ENCODE measurements around the gene SPAG17. TPM values are rescaled to one million over a fixed set of nuclear protein-coding genes. Genes with fewer than 3 reads are reported as not detected.

SPAG17 gene
- polyA plus RNA-seq, 1 donor (not counting 4 experiments of a cell fraction or from before 2014, with no cell fraction given) = 0.52 TPM

GRCh38 chr1:118189564-118189963 is 4.5 kb upstream of the SPAG17 start:
- no peak overlapping the region for H3K4me2 ChIP-seq (ENCODE audit: control insufficient read depth, extremely low read depth, insufficient read depth, low read depth, low read length)
- dilution Hi-C loops (cut with MboI; ENCODE audit: extremely low pct_ligation_motif_present, low sequenced_read_pairs) = no loop called here
- no peaks in the 10 kb centered on the region for H3K9me3 ChIP-seq (ENCODE audit: control insufficient read depth, low read depth, low read length)
- peaks cover under 1% of the 10 kb centered on the region for H3K4me1 ChIP-seq (ENCODE audit: control insufficient read depth, extremely low read depth, insufficient read depth, low read length)
- no peak overlapping the region for H3K9ac ChIP-seq (ENCODE audit: control insufficient read depth, extremely low read depth, insufficient read depth, low read length)
- H3K4me3 ChIP-seq (ENCODE audit: control insufficient read depth in 2 of 3, extremely low read depth in 1 of 3, insufficient read depth in 2 of 3, low read depth in 1 of 3, low read length in 3 of 3) = no peak overlapping the region
- no peak overlapping the region for H3K27ac ChIP-seq (ENCODE audit: control insufficient read depth, insufficient read depth, low read length)
- H3K27me3 ChIP-seq (ENCODE audit: control insufficient read depth, extremely low read depth, insufficient read depth, low read length) = no peaks in the 10 kb centered on the region
- H2AFZ ChIP-seq (ENCODE audit: control insufficient read depth, low read length) = no peak overlapping the region
- no peaks in the 10 kb centered on the region for H4K20me1 ChIP-seq (ENCODE audit: control insufficient read depth, extremely low read depth, insufficient read depth, low read length)
- H3K79me2 ChIP-seq (ENCODE audit: control insufficient read depth, insufficient read depth, low read length) = no peaks in the 10 kb centered on the region
- DNase-seq (ENCODE audit: low read depth, low spot score) = no peak
- H3K9me1 ChIP-seq (ENCODE audit: control insufficient read depth, extremely low read depth, insufficient read depth, low read length) = no peaks in the 10 kb centered on the region
- TF ChIP-seq EZH2 (IDR thresholded peaks at IDR 0.05; ENCODE audit: low read length) (no peak), CTCF (optimal IDR thresholded peaks at IDR 0.05 in 1 of 3, IDR thresholded peaks at IDR 0.05 in 1 of 3, conservative IDR thresholded peaks at IDR 0.05 in 1 of 3; ENCODE audit: extremely low read depth in 1 of 3, insufficient read depth in 2 of 3, low read length in 3 of 3) (no peak)
- H3K36me3 ChIP-seq (ENCODE audit: control insufficient read depth in 2 of 2, extremely low read depth in 1 of 2, insufficient read depth in 2 of 2, low read length in 2 of 2) = no peaks in the 10 kb centered on the region
- FAIRE-seq = no peak

- dilution Hi-C loops (cut with MboI; ENCODE audit: extremely low pct_ligation_motif_present, low sequenced_read_pairs) = no loop called here
- no peaks in the 10 kb centered on the region for H3K9me3 ChIP-seq (ENCODE audit: control insufficient read depth, low read depth, low read length)
- H3K4me1 ChIP-seq (ENCODE audit: control insufficient read depth, extremely low read depth, insufficient read depth, low read length) = peaks cover 4% of the 10 kb centered on the region
- H3K36me3 ChIP-seq (ENCODE audit: control insufficient read depth in 2 of 2, extremely low read depth in 1 of 2, insufficient read depth in 2 of 2, low read length in 2 of 2) = no peaks in the 10 kb centered on the region
- no peaks in the 10 kb centered on the region for H3K79me2 ChIP-seq (ENCODE audit: control insufficient read depth, insufficient read depth, low read length)
- no peaks in the 10 kb centered on the region for H4K20me1 ChIP-seq (ENCODE audit: control insufficient read depth, extremely low read depth, insufficient read depth, low read length)
- no peaks in the 10 kb centered on the region for H3K27me3 ChIP-seq (ENCODE audit: control insufficient read depth, extremely low read depth, insufficient read depth, low read length)
- no peak for FAIRE-seq
- no peak overlapping the region for H3K27ac ChIP-seq (ENCODE audit: control insufficient read depth, insufficient read depth, low read length)
- DNase-seq (ENCODE audit: low read depth, low spot score) = no peak
- H3K4me3 ChIP-seq (ENCODE audit: control insufficient read depth in 2 of 3, extremely low read depth in 1 of 3, insufficient read depth in 2 of 3, low read depth in 1 of 3, low read length in 3 of 3) = no peak overlapping the region
- H2AFZ ChIP-seq (ENCODE audit: control insufficient read depth, low read length) = no peak overlapping the region
- H3K9me1 ChIP-seq (ENCODE audit: control insufficient read depth, extremely low read depth, insufficient read depth, low read length) = no peaks in the 10 kb centered on the region
- H3K9ac ChIP-seq (ENCODE audit: control insufficient read depth, extremely low read depth, insufficient read depth, low read length) = no peak overlapping the region
- H3K4me2 ChIP-seq (ENCODE audit: control insufficient read depth, extremely low read depth, insufficient read depth, low read depth, low read length) = no peak overlapping the region
- TF ChIP-seq CTCF (optimal IDR thresholded peaks at IDR 0.05 in 1 of 3, IDR thresholded peaks at IDR 0.05 in 1 of 3, conservative IDR thresholded peaks at IDR 0.05 in 1 of 3; ENCODE audit: extremely low read depth in 1 of 3, insufficient read depth in 2 of 3, low read length in 3 of 3) (no peak), EZH2 (IDR thresholded peaks at IDR 0.05; ENCODE audit: low read length) (no peak)
Observed at GRCh38 chr1:118188411-118188810, 3.4 kb upstream of the SPAG17 start.
